ENCODE measurements around the gene TICRR. TPM values are rescaled to one million over a fixed set of nuclear protein-coding genes. Genes with fewer than 3 reads are reported as not detected.

The TICRR gene
- total and polyA plus RNA-seq, 2 of the 13 experiments (the other 11 are each of a cell fraction or from before 2014, with no cell fraction given) = 4.1 to 14.3 TPM

DNA sequence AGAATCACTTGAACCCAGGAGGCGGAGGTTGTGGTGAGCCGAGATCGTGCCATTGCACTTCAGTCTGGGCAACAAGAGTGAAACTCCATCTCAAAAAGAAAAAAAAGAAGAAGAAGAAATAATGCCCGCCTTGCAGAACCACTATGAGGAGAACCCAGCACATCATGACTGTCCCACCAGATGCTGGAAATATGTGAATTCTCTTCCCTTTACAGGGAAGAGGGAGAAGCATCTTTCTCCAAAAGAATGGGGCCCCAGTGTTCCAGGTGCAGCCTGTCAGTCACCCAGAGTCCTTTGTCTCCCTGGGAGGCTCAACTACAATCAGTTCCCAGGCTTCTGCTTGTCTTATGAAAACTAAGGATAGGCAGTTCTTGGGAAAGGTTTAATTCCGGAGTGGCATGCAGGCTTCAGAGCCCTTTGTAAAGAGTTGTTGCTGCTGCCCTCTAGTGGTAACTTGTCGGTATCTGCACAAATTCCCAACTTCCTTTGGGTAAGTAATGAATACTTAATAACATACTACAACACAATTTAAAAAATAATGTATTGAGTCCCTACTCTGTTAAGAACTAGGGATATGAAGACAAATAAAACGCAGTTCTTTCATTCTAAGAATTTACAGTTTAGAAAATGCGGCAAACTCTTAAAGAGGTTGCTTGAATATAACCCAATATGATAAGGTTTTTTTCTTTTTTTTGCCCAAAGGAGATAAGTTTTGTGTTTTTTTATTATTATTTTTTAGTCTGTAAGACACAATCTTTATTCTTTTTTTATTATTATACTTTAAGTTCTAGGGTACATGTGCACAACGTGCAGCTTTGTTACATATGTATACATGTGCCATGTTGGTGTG, 18.6 kb upstream of the TICRR start:
- WGBS (ENCODE audit: low lambda C conversion rate) = 32% methylated on average over 9 of the region's 9 CpGs
- peak; percentile 86 for FAIRE-seq
- ChIA-PET CTCF (ENCODE audit: low intra/inter-chr PET ratio, low total read pairs) (interaction anchor here (1.1 to 1.5 kb wide), 4 partner anchors 60 to 198 kb away, joined by 3 to 8 read pairs (median 5); partner anchors contain the start of gene RHCG), POLR2A (no interaction called here)
- Histone ChIP-seq H3K79me2 (ENCODE audit: insufficient read depth, low read length) (no peaks in the 10 kb centered on the region), H2AFZ (ENCODE audit: low read length) (no peak overlapping the region), H3K27ac (ENCODE audit: extremely low read length, insufficient read depth, low read length) (no peak overlapping the region), H3K27me3 (ENCODE audit: control insufficient read depth in 1 of 2, insufficient read depth in 2 of 2, low read length in 2 of 2) (peaks cover 0 to 10% of the 10 kb centered on the region in 2 experiments; a peak in 1 of 5 replicates), H3K9me3 (ENCODE audit: low read length) (no peaks in the 10 kb centered on the region), H3K9ac (ENCODE audit: insufficient read depth, low read depth, low read length) (no peak overlapping the region), H3K4me3 (replicated peaks in 1 of 3; ENCODE audit: insufficient read depth in 1 of 3, low read depth in 2 of 3, low read length in 3 of 3) (no peak overlapping the region), H3K4me1 (ENCODE audit: insufficient read depth, low read length) (0 out of 2 replicates have a peak, but pooled peaks cover 8% of the 10 kb centered on the region), H4K20me1 (ENCODE audit: insufficient read depth, low read length) (no peaks in the 10 kb centered on the region), H3K4me2 (ENCODE audit: low read depth, low read length) (no peak overlapping the region), H3K36me3 (replicated peaks in 1 of 2; ENCODE audit: control insufficient read depth in 1 of 2, insufficient read depth in 2 of 2, low read length in 2 of 2) (no peaks in the 10 kb centered on the region)
- intact Hi-C loops (cut with micrococcal nuclease; ENCODE audit: unreplicated experiment) (no loop called here), in situ Hi-C loops (cut with HindIII; ENCODE audit: extremely low pct_ligation_motif_present, low pct_unique_long_range_greater_than_20kb) (no loop called here)
- no TSS peak for BruUV-seq (replicated peaks)
- no peak for TF ChIP-seq HOXA5 (CRISPR knock-in tag; IDR thresholded peaks at IDR 0.05)
- peak; percentile 70 for TF ChIP-seq CTCF (CRISPR knock-in tag; IDR thresholded peaks at IDR 0.05)
- peak; percentile 39; the same call in 1 of the 2 replicates for TF ChIP-seq SMC3 (IDR thresholded peaks at IDR 0.05; ENCODE audit: low read length)
- TF ChIP-seq SAP130 (CRISPR knock-in tag; IDR thresholded peaks at IDR 0.05; ENCODE audit: low read depth) = no peak
- TF ChIP-seq ARNT2 (CRISPR knock-in tag; IDR thresholded peaks at IDR 0.05; ENCODE audit: low read depth) = no peak
- TF ChIP-seq KLF11 (CRISPR knock-in tag; IDR thresholded peaks at IDR 0.05) = no peak
- TF ChIP-seq, protein P1, sequence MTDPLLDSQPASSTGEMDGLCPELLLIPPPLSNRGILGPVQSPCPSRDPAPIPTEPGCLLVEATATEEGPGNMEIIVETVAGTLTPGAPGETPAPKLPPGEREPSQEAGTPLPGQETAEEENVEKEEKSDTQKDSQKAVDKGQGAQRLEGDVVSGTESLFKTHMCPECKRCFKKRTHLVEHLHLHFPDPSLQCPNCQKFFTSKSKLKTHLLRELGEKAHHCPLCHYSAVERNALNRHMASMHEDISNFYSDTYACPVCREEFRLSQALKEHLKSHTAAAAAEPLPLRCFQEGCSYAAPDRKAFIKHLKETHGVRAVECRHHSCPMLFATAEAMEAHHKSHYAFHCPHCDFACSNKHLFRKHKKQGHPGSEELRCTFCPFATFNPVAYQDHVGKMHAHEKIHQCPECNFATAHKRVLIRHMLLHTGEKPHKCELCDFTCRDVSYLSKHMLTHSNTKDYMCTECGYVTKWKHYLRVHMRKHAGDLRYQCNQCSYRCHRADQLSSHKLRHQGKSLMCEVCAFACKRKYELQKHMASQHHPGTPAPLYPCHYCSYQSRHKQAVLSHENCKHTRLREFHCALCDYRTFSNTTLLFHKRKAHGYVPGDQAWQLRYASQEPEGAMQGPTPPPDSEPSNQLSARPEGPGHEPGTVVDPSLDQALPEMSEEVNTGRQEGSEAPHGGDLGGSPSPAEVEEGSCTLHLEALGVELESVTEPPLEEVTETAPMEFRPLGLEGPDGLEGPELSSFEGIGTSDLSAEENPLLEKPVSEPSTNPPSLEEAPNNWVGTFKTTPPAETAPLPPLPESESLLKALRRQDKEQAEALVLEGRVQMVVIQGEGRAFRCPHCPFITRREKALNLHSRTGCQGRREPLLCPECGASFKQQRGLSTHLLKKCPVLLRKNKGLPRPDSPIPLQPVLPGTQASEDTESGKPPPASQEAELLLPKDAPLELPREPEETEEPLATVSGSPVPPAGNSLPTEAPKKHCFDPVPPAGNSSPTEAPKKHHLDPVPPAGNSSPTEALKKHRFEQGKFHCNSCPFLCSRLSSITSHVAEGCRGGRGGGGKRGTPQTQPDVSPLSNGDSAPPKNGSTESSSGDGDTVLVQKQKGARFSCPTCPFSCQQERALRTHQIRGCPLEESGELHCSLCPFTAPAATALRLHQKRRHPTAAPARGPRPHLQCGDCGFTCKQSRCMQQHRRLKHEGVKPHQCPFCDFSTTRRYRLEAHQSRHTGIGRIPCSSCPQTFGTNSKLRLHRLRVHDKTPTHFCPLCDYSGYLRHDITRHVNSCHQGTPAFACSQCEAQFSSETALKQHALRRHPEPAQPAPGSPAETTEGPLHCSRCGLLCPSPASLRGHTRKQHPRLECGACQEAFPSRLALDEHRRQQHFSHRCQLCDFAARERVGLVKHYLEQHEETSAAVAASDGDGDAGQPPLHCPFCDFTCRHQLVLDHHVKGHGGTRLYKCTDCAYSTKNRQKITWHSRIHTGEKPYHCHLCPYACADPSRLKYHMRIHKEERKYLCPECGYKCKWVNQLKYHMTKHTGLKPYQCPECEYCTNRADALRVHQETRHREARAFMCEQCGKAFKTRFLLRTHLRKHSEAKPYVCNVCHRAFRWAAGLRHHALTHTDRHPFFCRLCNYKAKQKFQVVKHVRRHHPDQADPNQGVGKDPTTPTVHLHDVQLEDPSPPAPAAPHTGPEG (CRISPR knock-in tag; IDR thresholded peaks at IDR 0.05) = no peak
- TF ChIP-seq, protein P2, sequence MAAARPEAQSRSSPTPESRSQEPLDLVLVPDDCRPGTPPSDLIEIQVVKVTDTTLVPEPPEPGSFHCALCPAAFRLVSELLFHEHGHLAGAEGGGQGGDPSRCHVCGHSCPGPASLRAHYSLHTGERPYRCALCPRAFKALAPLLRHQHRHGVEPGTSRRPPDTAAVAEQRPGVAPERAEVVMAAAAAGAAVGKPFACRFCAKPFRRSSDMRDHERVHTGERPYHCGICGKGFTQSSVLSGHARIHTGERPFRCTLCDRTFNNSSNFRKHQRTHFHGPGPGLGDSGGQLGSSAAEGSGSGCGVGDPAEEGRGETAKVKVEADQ (CRISPR knock-in tag; IDR thresholded peaks at IDR 0.05; ENCODE audit: borderline replicate concordance) = no peak
- no peak for TF ChIP-seq EHMT2 (IDR thresholded peaks at IDR 0.05; ENCODE audit: borderline replicate concordance, low read depth, low read length)
- peak; percentile 58 for TF ChIP-seq STAG1 (CRISPR knock-in tag; IDR thresholded peaks at IDR 0.05)
- no peak for TF ChIP-seq ZMYM4 (CRISPR knock-in tag; IDR thresholded peaks at IDR 0.05)
- TF ChIP-seq ZSCAN9 (CRISPR knock-in tag; IDR thresholded peaks at IDR 0.05; ENCODE audit: borderline replicate concordance) = no peak
- peak; percentile 62 for DNase-seq (ENCODE audit: low spot score)
- peak; percentile 78 for ATAC-seq
